ENCODE measurements around the gene PABPC4L.
"Not testable (repeated sequence)": the region's sequence is repeated elsewhere in the genome, so short reads cannot be mapped to it uniquely, and the experiment has no call there.

Gene PABPC4L

GRCh38 chr4:134201216-134202161, at the start of gene PABPC4L:
Gene PABPC4L (minus strand): TSS chr4:134201789. CDS start chr4:134201019, 770 bp downstream.
- no peak for DNase-seq (ENCODE audit: low read depth in 1 of 2, low spot score in 1 of 2)

- no peak for DNase-seq (ENCODE audit: low read depth in 1 of 2, low spot score in 1 of 2)
Observed at GRCh38 chr4:134251322-134251721, 49.7 kb upstream of the PABPC4L start.

DNA sequence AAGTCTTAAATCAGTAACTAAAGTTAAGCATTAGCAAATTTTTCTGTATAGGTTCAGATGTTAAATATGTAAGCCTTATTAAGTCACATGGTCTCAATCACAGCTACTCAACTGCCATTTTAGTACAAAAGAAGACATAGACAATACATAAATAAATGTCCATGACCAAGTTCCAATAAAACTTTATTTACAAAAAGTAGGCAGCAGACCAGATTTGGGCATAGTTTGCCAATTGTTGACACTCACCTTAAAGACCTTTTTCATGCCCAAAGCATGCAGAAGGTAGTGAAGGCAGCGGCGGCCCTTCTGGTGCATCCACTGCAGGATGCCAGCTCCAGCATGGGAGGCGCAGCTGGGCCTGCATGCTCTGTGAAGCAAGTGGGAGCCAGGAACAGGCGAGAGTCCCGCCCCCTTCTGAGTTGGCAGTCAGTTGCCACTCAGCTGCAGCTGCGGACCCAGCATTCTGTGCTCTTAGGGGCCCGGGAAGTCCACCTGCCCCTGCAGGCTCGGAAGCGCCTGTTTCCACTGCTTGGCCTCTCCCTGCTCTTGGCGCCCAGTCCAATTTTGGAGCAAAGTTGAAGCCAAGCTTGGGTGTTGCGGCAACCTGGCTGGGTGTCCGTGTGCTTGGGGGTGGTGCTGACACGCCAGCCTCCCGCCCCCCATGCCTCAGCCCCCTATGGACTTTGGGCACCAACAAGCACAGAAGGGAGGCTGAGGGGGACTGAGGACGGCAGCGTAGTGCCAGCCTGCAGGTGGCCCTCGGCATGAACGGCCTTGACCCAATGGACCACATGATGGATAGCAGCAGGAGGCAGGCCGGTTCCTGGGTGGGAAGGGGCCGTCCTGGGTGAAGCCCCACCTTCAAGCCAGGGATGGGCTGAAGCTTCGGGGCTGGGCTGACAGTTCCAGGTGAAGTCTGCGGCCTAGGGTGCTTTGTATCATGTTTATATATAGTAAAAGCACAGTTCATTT, 42.4 kb upstream of the PABPC4L start:
- no peak for DNase-seq (ENCODE audit: low read depth in 1 of 2, low spot score in 1 of 2)

GRCh38 chr4:134219043-134219442, 17.5 kb upstream of the PABPC4L start:
- no peak for DNase-seq (ENCODE audit: low read depth in 1 of 2, low spot score in 1 of 2)

DNA sequence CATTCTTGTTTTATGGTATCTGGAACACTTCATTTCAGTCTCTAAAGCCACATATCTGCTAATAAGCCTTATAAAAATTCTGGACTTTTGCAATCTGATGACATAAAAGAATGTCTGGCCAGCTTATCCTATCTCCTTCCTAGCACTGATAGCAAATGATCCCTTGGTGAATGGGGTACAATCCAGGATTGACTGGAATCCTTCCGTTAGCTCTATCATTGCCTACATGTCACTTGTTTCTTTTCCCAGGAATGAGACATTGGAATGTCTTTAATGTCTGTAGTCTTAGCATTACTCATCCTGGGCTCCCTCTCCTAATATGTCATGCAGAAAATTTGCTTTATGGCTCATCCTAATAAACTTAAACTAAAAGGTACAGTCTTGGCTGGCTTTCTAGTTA, 14.8 kb upstream of the PABPC4L start:
- DNase-seq (ENCODE audit: low read depth in 1 of 2, low spot score in 1 of 2): no peak

DNA sequence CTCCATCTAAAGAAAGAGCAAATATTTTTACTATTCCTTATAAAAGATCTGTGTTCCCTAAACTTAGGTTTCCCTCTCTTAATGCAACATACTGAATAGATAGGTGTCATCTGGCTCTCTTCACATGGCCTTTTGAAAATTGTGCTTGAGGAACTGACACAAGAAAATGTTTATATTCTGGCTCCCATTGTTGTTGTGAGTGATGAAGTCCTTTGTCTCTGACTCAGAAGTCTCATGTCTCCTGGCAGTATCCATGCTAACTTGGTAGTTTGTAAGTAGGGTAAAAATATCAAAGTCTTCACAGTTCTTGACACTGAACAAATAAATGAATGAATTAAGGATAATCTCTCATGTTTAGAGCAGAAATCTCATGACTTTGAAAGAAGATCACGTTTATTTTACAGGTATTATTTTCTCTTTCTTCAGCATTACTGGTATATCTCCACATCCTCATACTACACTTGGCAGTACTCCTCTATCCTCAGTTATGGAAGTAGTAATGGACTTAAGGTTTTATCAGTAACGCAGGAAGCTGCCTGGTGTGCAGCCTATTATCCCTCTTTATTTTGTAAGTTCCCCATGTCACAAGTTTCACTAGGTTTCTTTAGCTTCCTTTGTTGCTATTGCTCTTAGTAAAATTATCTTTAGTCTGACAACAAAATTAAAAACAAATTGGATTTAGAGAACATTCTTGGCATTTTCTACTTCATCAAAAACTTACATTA, 14.2 kb upstream of the PABPC4L start:
- no peak for DNase-seq (ENCODE audit: low read depth in 1 of 2, low spot score in 1 of 2)

- DNase-seq (ENCODE audit: low read depth in 1 of 2, low spot score in 1 of 2): not testable (repeated sequence)
Observed at GRCh38 chr4:134207955-134208354, 6.4 kb upstream of the PABPC4L start.

DNA sequence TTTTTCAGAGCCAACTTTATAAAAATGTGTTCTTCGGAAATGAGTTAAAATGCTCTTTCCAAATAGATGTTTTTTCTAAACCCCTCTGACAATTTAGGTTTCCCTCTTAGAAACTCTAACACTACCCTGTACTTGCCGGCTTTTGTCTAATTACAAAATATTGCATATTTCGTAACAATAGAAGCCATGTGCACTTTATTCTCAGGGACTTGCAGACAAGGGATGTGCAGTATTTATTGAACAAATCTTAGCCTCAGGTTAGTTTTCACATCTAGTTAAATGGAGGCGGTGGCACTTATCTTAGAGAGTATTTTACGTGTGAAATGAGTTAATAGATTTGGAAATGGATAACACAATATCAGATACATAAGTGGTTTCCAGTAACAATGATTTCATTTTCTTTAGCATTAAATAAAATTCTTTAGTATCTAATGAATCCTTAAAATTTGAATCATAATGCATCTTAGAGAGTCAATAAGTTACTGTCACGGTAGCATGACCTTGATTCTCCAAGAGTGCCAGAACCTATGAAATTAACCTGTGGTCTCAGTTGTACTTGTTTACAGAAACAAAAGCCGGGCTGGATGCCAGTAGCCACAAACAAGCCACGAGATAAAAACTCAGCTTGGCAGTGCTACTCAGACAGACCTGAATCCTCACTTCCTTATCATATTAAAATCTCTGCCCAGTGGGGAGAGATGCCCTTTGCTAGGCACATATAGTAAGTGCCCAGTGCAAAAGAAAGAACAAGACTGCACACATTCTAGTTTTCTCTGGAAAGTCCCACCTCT, 772 bp upstream of the PABPC4L start:
- no peak for DNase-seq (ENCODE audit: low read depth in 1 of 2, low spot score in 1 of 2)

GRCh38 chr4:134200811-134201215, 776 bp downstream of the PABPC4L start:
- DNase-seq (ENCODE audit: low read depth in 1 of 2, low spot score in 1 of 2): no peak

DNA sequence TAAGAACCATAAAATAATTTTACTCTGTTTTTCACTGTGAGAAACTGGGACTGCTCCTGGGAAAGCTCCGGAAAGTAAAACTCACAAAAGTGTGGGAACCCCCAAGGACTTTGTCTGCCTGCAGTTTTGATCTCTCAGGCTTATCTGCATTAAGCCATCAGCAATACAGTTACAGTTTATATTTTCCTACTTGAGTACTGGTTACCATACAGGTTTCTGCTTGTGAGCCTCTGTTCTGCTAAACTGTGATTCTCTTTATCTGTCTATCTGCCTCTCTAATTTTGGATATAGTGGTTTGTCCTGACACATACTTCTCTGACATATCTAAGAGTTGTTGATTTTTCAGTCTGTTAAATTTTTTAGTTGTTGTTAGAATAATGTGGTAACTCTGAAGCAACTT, 11.6 kb downstream of the PABPC4L start:
- no peak for DNase-seq (ENCODE audit: low read depth in 1 of 2, low spot score in 1 of 2)

GRCh38 chr4:134189480-134189879, 12.1 kb downstream of the PABPC4L start:
- no peak for DNase-seq (ENCODE audit: low read depth in 1 of 2, low spot score in 1 of 2)

- no peak for DNase-seq (ENCODE audit: low read depth in 1 of 2, low spot score in 1 of 2)
Observed at GRCh38 chr4:134178706-134179105, 22.9 kb downstream of the PABPC4L start.

DNA sequence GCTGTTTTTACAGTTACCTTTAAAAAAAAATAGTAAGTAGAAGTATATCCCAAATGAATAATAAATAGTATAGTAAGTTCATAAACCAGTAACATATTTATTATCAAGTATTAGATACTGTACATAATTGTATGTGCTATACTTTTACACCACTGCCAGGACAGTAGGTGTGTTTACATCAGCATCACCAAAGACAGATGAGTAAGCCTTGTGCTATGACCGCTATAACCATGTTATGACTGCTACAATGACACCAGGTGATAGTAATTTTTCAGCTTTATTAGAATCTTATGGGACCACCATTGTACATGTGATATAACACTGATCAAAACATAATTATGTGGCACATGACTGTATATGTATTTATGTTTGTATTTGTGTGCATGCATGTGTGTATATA, 27.3 kb downstream of the PABPC4L start:
- DNase-seq (ENCODE audit: low read depth in 1 of 2, low spot score in 1 of 2): no peak

DNA sequence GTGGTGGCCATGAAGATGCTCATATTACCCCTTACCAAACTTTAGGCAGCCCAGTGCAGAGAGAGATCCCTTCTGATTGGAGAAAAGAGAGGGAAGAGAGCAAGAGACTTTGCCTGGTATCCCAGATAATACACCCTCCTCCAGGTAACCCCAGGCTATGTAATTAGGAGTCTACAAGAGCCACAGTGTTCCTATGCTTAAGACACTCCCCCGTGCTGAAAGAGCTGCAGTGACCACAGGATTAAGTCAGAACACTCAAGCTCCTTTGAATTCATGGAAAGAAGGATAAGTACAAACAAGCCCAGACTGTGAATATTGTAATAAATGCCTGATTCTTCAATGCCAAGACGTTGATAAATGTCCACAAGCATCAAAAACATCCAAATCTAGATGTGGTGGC, 41.4 kb downstream of the PABPC4L start:
- no peak for DNase-seq (ENCODE audit: low read depth in 1 of 2, low spot score in 1 of 2)

DNA sequence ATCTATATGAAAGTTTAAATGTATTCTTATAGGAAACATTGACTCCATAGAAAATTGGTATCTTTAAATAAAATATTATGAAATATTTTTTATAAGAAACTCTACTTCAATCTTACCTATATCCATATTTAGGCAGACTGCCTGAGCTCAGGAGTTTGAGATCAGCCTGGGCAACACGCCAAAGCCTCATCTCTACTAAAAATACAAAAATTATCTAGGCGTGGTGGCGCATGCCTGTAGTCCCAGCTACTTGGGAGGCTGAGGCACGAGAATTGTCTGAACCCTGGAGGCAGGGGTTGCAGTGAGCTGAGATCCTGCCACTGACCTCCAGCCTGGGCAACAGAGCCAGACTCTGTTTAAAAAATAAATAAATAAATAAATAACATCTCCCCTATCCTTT, 47.5 kb downstream of the PABPC4L start:
- DNase-seq (ENCODE audit: low read depth in 1 of 2, low spot score in 1 of 2): no peak

DNA sequence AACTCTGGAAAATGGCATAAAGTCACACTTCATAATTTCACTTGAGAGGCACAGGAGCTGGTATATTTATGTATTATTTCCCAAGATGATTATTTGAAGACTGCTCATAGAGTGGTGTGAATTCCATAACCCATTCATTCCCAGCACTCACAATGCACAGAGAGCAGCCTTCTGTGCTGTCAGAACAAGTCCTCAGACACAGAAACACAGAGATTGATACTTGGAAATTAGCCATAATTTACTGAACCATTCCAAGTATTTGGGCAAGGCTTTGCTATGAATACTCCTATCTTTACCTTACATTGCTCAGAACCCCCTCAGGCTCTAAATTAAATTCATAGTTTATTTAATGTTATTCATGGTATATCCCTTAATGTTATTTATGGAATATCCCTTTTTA, 53.6 kb downstream of the PABPC4L start:
- DNase-seq (ENCODE audit: low read depth in 1 of 2, low spot score in 1 of 2): no peak

Data from activated T-helper 1 cell treated with anti-CD3 and anti-CD28 coated beads, Interleukin-2, amount 50 U/mL, for 16 hours (primary cell).